GM19438 (cell line): Measurements from ENCODE around the gene NECAB3.
"Not testable (repeated sequence)": the region's sequence is repeated elsewhere in the genome, so short reads cannot be mapped to it uniquely, and the experiment has no call there.

Experiments used
- ATAC-seq: cut with Tn5 transposase; IDR thresholded peaks from one replicate; pipeline ENCODE4 v1.9.1; 2021; ENCODE audit warnings: low read depth; ENCODE audit not compliant: unreplicated experiment

Gene NECAB3

GRCh38 chr20:33698966-33699365 is 24.7 kb upstream of the NECAB3 start:
- not testable (repeated sequence) for ATAC-seq

GRCh38 chr20:33697129-33697528 is 22.9 kb upstream of the NECAB3 start:
- no peak for ATAC-seq

- no peak for ATAC-seq
Observed at GRCh38 chr20:33696448-33696847, 22.2 kb upstream of the NECAB3 start.

GRCh38 chr20:33694639-33695012 is 20.4 kb upstream of the NECAB3 start:
- ATAC-seq: no peak

- no peak for ATAC-seq
Observed at GRCh38 chr20:33693741-33694638, 19.8 kb upstream of the NECAB3 start.

GRCh38 chr20:33693289-33693688 is 19.1 kb upstream of the NECAB3 start:
- no peak for ATAC-seq

- ATAC-seq: no peak
Observed at GRCh38 chr20:33689973-33690372, 15.7 kb upstream of the NECAB3 start.

GRCh38 chr20:33689493-33689892 is 15.3 kb upstream of the NECAB3 start:
- ATAC-seq: no peak

- ATAC-seq: no peak
Observed at GRCh38 chr20:33688938-33689424, 14.8 kb upstream of the NECAB3 start.

GRCh38 chr20:33687993-33688937 is 14.0 kb upstream of the NECAB3 start:
- ATAC-seq: no peak

- no peak for ATAC-seq
Observed at GRCh38 chr20:33687370-33687915, 13.2 kb upstream of the NECAB3 start.

GRCh38 chr20:33686984-33687366 is 12.7 kb upstream of the NECAB3 start:
- ATAC-seq: no peak

- ATAC-seq: peak; percentile 77
Observed at GRCh38 chr20:33686100-33686983, 12.1 kb upstream of the NECAB3 start, which contains the start of gene E2F1. E2F1 (minus strand) TSS chr20:33686385; CDS start chr20:33686264, 121 bp downstream.

- peak; percentile 44 for ATAC-seq
Observed at GRCh38 chr20:33685328-33686099, 11.3 kb upstream of the NECAB3 start.

GRCh38 chr20:33684533-33685327 is 10.5 kb upstream of the NECAB3 start:
- ATAC-seq: no peak

GRCh38 chr20:33681728-33682353 is 7.6 kb upstream of the NECAB3 start:
- no peak for ATAC-seq

GRCh38 chr20:33681288-33681687 is 7.1 kb upstream of the NECAB3 start:
- ATAC-seq: no peak

GRCh38 chr20:33680686-33681085 is 6.5 kb upstream of the NECAB3 start:
- ATAC-seq: no peak
